Omental fat pad (tissue), 4 donors: ENCODE measurements around the gene ZIC4. TPM values are rescaled to one million over a fixed set of nuclear protein-coding genes. Genes with fewer than 3 reads are reported as not detected.

Experiments used
- ATAC-seq: fragments of 150-250 bp; one replicate; pipeline ENCODE4 v1.9.1; 2016; ENCODE audit warnings: mild to moderate bottlenecking, moderate library complexity; ENCODE audit not compliant: low FRiP score
- DNase-seq: peaks from one replicate; pipeline ENCODE4 v3.0.0-alpha.2; 2019; ENCODE audit warnings: low spot score
- total RNA-seq, 4 donors: library from RNA; depleted of rRNA; stranded (reverse); fragments of >200 nt; gene quantifications; one replicate each; pipeline ENCODE4 v1.1.0, GENCODE V29; 2016
- TF ChIP-seq, protein P1 (sequence below), 3 donors: fragments of 450-650 bp; IDR thresholded peaks; one replicate each; pipeline ENCODE4 v1.5.1; 2016 to 2017; ENCODE audit warnings: antibody characterized with exemption in 3 of 3, mild to moderate bottlenecking in 3 of 3, moderate library complexity in 2 of 3

The ZIC4 gene
- total RNA-seq, 4 donors from 2014 or later: not detected

DNA sequence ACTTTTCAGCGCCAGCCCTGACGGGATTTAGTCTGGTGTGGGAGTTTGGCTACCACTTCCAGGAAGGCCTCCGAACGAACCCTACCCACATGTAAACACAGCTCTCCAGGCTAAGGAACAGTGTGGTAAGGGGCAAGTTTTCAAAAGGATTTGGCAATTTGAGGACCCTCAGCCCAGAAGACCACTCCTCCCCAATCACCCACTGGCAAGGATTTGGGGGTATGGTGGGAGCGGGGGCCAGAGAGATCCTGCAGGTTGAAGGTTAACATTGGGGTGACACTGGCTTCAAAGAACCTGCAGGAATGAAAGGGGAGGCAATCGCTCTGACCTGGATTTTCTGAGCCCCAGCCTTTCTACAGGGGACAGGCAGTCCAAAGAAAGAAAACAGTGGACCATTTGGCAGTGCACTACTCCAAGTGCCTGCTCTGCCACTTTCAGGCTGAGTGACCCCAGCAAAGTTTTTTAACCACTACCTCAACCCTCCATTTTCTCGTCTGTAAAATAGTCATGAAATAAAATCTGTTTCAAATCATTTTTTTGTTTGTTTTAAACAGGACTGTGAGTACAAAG lies 34.5 kb downstream of the ZIC4 start:
- DNase-seq: no peak
- TF ChIP-seq, protein P1, sequence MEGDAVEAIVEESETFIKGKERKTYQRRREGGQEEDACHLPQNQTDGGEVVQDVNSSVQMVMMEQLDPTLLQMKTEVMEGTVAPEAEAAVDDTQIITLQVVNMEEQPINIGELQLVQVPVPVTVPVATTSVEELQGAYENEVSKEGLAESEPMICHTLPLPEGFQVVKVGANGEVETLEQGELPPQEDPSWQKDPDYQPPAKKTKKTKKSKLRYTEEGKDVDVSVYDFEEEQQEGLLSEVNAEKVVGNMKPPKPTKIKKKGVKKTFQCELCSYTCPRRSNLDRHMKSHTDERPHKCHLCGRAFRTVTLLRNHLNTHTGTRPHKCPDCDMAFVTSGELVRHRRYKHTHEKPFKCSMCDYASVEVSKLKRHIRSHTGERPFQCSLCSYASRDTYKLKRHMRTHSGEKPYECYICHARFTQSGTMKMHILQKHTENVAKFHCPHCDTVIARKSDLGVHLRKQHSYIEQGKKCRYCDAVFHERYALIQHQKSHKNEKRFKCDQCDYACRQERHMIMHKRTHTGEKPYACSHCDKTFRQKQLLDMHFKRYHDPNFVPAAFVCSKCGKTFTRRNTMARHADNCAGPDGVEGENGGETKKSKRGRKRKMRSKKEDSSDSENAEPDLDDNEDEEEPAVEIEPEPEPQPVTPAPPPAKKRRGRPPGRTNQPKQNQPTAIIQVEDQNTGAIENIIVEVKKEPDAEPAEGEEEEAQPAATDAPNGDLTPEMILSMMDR (IDR thresholded peaks at IDR 0.05): no peak
- no peak for ATAC-seq

DNA sequence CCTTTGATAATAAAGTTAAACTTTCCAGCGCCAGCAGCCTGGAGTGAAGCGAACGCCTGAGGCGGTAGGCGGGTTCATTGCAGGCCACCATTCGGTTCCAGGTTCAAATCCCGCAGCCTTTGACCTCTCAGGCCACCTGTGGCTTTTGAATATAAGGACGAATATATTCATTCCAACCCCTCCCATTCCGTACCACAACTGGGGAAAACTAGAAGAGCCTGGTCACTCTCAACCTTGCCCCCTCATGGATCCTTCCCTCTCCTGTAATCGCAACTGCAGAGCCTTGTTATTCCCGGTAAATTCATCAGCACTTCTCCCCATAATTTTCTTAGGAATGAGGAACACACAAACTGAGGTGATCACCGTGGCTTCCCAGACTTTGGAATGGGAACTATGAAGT lies 35.2 kb downstream of the ZIC4 start:
- TF ChIP-seq, protein P1 (IDR thresholded peaks at IDR 0.05): no peak
- ATAC-seq (no peak), DNase-seq (no peak)

DNA sequence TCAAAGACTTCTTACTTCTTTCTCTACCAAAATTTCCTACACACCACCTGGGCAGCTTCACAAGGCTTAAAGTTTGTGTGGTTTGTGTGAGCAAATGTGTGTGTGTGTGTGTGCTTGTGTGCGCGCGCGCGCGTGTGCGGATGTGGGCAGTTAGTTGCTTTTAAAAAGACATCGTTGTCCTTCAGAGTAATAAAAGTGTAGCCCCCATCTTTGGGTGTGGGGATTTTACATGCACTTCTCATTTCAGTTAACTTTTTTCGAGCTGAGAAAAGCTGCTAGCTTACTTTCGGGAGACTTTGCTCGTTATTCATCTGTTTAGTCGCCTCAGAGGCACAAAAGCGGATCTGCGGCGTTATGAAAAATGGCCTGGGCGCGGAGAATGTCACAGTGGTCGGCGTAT lies 36.0 kb downstream of the ZIC4 start:
- ATAC-seq (no peak), DNase-seq (no peak)
- TF ChIP-seq, protein P1 (IDR thresholded peaks at IDR 0.05): no peak

DNA sequence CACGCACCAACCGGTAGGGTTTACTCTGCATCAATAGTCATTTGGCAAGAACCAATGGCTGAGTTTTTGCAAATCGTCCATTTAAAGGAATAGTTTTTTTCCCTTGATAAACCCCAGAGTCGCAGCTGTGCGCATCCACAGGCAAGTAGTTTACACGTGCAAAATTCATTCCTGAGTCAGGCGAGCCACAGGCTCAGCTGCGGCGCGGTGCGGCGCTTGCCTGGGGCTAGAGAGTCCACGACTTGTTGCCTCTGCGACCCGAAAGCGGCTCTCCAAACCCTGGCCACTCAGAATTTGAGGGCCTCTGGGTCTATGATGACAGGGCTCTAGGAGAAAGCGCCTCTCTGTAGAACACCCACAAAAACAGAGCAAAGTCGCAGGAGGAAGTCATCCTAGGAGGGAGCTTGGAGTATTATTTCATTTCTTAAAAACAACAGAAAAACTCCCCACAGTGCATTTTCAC lies 36.7 kb downstream of the ZIC4 start:
- ATAC-seq: no peak
- TF ChIP-seq, protein P1 (IDR thresholded peaks at IDR 0.05): no peak
- no peak for DNase-seq

DNA sequence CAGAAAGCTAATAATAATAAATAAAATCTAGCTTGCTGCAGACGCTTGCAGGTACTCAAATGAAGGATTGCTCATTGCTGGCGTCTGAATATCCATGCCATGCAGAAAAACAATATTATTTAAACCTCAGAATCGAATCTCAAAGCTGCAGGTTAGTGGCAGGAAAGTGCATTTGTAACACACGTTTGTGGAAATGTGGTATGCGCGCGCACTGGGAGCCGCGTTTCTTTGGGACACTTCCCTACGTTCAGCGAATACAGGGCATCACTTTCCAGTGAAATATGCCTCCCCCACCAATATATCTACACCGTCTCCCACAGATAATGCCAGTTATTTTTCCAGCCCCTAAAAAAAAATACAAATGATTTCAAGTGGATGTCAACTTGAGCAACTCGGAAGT lies 37.1 kb downstream of the ZIC4 start:
- no peak for DNase-seq
- no peak for ATAC-seq
- TF ChIP-seq, protein P1 (IDR thresholded peaks at IDR 0.05): no peak

DNA sequence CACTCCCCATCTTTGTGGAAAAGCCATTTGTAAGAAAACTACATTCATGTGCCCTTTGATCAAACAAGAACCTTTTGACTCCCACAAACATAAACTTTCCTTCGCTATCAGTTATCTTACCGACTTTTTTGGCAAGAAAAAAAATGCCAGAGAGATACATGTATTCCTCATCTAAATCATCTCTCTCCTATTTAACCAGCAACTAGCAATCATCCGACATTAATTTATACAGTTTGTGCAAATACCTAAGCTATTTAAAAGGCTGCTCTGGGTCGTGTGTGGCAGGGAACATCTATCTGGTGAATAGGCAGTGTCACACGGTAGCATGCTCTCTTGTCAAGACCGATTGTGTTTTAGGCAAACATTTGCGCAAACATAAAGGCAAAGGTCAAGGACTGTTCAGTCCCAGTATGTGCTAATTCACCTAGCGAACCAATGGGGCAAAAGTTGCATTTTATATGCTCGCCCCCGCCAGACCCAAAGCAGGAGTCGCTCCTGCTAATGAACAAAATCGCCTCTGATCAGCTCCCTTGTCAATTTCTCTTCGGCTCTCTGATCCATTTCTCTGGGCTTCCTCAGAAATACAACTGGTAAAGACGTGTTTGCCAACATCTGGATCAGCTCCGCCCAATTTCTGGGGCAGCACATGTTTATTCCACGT lies 37.7 kb downstream of the ZIC4 start:
- ATAC-seq (no peak), DNase-seq (no peak)
- TF ChIP-seq, protein P1 (IDR thresholded peaks at IDR 0.05): no peak

DNA sequence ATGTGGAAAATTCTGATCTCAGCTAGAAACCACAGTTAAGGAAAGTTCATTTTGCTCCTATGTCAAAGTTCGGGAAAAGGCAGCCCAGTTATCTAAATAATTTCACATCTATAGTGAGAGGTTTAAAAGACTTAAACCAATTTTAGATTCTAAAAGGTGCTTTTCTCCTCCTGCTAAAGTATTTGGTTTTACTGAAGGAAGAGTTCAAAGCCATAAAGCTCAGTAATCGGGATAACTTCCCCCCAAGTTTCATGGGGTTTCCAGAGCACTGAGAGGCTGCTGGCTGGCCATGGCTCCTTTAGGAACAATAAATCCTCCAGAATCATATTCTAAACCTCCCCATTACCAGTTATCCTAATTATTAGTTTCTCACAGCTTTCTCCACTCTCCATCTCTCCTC lies 38.2 kb downstream of the ZIC4 start:
- ATAC-seq (no peak), DNase-seq (no peak)
- TF ChIP-seq, protein P1 (IDR thresholded peaks at IDR 0.05): no peak
